DMS114 treated with DMSO at 0.1 percent for 48 hours (cell line): ENCODE measurements around the gene MARVELD2.
"Not testable (repeated sequence)": the region's sequence is repeated elsewhere in the genome, so short reads cannot be mapped to it uniquely, and the experiment has no call there.

Experiments
- DNase-seq: peaks from one replicate; lab custom pipeline; 2025; ENCODE audit not compliant: unreplicated experiment; lab: John Stamatoyannopoulos, UW

Gene MARVELD2

GRCh38 chr5:69449511-69449910, 34.6 kb downstream of the MARVELD2 start:
- DNase-seq: no peak

DNA sequence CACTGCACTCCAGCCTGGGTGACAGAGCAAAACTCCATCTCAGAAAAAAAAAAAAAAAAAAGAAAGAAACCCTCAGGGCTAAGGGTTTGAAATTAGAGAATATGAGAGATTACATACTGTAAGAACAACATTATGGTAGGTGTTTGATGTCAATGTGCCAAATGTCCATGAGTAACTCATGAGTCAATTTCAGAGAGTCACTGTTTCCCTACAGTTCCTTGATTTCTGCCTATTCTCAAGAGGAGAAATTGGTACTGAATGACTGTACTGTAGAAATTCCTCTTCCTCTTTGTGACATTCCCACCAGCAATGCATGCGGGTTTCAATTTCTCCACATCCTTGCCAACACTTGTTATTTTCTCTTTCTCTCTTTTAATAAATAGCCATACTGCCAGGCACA, 35.2 kb downstream of the MARVELD2 start:
- DNase-seq: no peak

GRCh38 chr5:69450527-69450926, 35.6 kb downstream of the MARVELD2 start:
- not testable (repeated sequence) for DNase-seq

GRCh38 chr5:69451941-69452647, 37.2 kb downstream of the MARVELD2 start:
- DNase-seq: no peak

DNA sequence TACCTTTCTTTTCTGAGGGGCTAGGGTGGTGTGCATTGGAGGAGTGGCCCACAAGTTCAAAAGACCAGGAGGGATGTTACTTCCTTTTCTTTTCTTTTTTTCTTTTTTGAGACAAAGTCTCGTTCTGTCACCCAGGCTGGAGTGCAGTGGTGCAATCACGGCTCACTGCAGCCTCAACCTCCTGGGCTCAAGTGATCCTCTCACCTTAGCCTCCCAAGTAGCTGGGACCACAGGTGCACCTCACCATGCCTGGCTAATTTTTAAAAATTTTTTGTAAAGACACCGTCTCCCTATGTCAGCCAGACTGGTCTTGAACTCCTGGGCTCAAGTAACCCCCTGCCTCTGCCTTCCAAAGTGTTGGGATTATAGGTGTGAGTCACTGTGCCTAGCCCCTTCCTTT, 38.6 kb downstream of the MARVELD2 start:
- DNase-seq: not testable (repeated sequence)

DNA sequence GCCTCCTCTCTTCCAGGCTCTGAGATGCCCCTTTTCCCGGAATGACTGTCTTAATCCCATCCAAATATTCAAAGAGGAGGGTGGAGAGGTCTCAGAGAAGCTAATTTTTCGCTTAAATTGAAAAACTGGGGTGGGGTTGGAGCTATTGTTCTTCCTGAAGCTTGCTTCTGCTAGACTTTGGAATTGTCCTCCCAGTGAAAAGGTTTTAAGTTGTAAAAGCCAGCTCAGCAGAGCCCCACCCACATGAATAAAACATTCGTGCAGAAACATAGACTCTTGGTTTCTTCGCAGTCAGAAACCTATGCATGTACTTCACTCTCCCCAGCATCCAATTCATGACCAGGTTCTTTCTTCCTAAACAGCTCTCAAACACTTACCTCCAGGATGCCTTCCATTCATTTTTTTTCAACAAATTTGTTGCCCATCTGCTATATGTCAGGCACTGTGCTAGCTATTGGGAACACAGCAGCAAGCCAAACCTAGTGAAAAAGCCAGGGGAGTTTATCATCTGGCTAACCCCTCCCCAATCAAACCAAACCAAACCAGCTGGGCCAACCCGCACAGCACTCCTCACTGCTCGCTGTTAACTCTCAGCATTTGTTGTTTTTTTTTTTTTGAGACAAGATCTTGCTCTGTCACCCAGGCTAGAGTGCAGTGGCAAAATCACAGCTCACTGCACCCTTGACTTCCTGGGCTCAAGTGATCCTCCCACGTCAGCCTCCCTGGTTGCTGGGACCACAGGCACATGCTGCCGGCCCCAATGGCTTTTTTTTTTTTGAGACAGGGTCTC, 39.7 kb downstream of the MARVELD2 start:
- no peak for DNase-seq

DNA sequence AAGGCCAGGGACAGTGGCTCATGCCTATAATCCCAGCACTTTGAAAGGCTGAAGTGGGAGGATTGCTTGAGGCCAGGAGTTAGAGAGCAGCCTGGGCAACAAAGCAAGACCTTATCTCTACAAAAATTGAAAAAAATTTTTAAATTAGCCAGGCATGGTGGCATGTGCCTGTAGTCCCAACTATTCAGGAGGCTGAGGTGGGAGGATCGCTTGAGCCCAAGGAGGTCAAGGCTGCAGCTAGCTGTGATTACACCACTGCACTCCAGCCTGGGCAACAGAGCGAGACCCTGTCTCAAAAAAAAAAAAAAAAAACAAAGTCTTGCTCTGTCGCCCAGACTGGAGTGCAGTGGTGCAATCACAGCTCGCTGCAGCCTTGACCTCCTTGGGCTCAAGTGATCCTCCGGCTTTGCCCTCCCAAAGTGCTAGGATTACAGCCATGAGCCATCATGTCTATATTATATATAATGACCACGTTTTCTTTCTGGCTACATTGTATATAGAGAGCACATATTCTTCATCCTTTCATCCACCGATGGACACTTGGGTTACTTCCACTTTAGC, 40.6 kb downstream of the MARVELD2 start:
- DNase-seq: not testable (repeated sequence)

DNA sequence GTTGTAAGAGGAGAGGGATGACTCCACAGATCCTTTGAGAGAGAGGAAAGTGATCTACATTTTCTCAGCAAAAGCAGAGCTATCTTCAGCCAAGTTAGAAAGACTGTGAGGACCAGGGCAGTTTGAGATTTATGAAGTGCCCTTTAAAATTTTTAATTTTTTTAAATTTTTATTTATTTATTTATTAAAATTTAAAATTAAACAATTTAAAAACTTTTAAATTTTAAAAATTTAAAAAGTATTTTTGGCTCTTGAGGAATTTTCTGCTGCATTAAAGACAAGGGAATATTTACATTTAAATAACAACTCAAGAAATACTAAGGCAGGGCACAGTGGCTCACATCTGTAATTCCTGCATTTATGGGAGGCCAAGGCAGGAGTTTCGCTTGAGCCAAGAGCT, 47.3 kb downstream of the MARVELD2 start:
- no peak for DNase-seq

DNA sequence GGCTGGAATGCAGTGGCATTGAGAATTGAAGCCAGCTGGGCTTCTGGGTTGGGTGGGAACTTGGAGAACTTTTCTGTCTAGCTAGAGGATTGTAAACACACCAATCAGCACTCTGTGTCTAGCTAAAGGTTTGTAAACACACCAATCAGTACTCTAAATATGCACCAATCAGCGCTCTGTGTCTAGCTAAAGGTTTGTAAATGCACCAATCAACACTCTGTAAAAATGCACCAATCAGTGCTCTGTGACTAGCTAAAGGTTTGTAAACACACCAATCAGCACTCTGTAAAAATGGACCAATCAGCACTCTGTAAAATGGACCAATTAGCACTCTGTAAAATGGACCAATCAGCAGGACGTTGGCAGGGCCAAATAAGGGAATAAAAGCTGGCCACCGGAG, 51.5 kb downstream of the MARVELD2 start:
- DNase-seq: not testable (repeated sequence)

- DNase-seq: no peak
Measured at GRCh38 chr5:69467442-69468225, 52.7 kb downstream of the MARVELD2 start.

DNA sequence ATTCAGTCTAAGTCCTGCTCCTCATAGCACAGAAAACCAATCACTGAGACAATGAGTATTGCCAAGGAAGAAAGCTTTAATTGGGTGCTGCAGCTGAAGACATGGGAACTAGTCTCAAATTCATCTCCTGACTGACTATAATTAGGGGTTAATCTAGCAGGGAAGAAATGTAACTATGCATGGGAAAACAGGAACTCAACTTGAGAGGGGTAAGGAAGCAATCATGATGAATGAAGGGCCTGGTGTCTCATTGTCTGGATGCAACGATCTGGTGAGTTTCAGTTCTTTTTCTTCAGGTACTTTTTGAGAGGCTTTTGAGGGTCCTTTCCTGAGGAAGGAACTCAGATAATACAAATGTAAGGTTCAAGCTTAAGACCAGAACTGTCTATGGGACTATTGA, 53.7 kb downstream of the MARVELD2 start:
- DNase-seq: no peak

GRCh38 chr5:69471516-69471915, 56.6 kb downstream of the MARVELD2 start:
- not testable (repeated sequence) for DNase-seq

DNA sequence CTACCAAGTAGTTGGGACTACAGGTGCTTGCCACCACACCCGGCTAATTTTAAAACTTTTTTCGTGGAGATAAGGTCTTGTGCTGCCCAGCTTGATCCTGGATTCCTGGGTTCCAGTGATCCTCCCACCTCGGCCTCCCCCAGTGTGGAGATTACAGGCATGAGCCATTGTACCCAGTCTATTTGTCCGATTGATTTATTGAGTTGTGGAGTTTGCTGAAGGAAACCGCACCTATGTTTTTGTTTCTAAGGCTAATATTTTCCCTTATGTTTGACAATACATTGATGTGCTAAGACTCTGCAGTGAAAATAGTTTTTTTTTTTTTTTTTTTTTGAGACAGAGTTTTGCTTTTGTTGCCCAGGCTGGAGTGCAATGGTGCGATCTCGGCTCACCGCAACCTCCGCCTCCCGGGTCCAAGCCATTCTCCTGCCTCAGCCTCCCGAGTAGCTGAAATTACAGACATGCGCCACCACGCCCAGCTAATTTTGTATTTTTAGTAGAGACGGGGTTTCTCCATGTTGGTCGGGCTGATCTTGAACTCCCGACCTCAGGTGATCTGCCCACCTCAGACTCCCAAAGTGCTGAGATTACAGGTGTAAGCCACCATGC, 57.7 kb downstream of the MARVELD2 start:
- not testable (repeated sequence) for DNase-seq

DNA sequence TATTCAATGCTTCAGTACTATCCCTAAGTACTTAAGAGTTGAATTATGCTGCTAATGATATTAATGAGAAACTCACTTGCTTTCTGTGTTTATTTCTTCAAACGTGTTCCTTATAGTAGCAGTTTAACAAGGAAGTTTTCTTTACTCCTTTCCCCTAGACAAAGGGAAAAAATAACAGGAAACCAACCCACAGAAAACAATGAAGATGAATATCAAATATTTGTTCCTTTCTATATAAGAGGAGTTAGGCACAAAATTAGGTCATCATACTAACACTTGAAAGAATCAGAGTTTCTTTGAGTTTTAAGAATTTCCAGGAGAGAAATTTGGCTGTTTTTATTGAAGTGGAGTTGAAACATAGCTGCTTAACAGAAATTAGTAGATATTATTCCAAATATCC, 62.3 kb downstream of the MARVELD2 start:
- no peak for DNase-seq

GRCh38 chr5:69478296-69478695, 63.4 kb downstream of the MARVELD2 start:
- DNase-seq: not testable (repeated sequence)

GRCh38 chr5:69484891-69485290, 70.0 kb downstream of the MARVELD2 start:
- DNase-seq: no peak

DNA sequence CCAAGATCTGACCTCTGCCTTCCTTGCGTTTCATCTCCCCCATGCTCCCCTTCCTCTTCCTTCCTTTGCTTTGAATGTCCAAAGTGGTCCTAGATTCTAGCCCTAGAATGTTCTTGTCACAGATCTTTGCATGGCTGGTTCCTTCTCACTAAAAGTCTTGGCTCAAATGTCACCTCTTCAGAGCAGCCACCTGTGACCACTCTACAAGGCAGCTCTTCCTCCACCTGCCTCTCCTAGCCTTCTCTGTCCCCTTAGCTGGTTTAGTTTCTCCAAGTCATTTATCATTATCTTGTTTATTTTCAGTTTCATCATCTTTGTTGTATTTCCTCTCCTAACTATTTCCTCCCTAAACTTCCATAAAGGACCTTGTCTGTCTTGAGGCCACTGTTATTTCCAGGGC, 70.6 kb downstream of the MARVELD2 start:
- no peak for DNase-seq

GRCh38 chr5:69489246-69489645, 74.3 kb downstream of the MARVELD2 start:
- DNase-seq: no peak

GRCh38 chr5:69491027-69491426, 76.1 kb downstream of the MARVELD2 start:
- DNase-seq: no peak

DNA sequence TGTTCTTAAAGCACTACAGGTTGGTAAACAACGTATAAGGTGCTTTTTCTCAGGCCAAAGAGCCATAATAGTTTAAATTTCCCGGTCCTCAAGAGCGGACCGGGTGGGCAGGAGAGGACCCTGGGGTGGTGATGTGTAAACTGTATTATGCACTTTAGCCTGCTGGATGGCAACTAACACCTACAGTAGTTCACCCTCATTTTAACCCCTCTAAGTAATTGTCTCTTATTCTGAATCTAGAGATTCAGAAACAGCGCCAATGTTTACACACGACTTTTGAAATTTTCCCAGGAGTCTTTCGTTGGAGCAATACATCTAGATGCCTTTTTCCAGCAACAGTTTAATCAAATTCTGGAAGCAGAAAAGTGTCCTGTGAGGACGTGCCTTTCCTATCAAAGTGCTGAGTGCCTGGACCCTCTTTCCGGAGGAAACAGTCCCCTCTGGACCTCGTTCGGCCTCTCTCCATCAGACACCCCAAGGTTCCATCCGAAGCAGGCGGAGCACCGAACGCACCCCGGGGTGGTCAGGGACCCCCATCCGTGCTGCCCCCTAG, 77.0 kb downstream of the MARVELD2 start:
- no peak for DNase-seq
